Inferior parietal cortex (tissue), 1 donor: ENCODE data around the gene DOHH.
A peak's percentile ranks its signal among the peaks of the same experiment; 100 is the strongest.

Experiments used
- DNase-seq: peaks from one replicate; pipeline ENCODE4 v3.0.0-alpha.2; 2016; ENCODE audit errors: extremely low spot score

Gene DOHH

GRCh38 chr19:3500429-3501101 lies at the start of gene DOHH:
Gene DOHH, minus strand, starts transcription at chr19:3500674. Its CDS starts 3,860 bp downstream, at chr19:3496814.
- DNase-seq, result peak; percentile 99

GRCh38 chr19:3549816-3550215 lies 49.3 kb upstream of the DOHH start:
- no peak for DNase-seq

- peak; percentile 37 for DNase-seq
Observed at GRCh38 chr19:3548606-3549005, 48.1 kb upstream of the DOHH start.

GRCh38 chr19:3547767-3548282 lies 47.4 kb upstream of the DOHH start:
- no peak for DNase-seq

- DNase-seq, result no peak
Observed at GRCh38 chr19:3547301-3547731, 46.8 kb upstream of the DOHH start.

GRCh38 chr19:3546119-3546518 lies 45.6 kb upstream of the DOHH start:
- no peak for DNase-seq

GRCh38 chr19:3545669-3546034 lies 45.2 kb upstream of the DOHH start:
- no peak for DNase-seq

GRCh38 chr19:3544742-3545668 lies 44.5 kb upstream of the DOHH start:
- DNase-seq, result peak; percentile 84

GRCh38 chr19:3544058-3544376 lies 43.5 kb upstream of the DOHH start:
- no peak for DNase-seq

GRCh38 chr19:3543150-3544057 lies 42.9 kb upstream of the DOHH start:
- peak; percentile 23 for DNase-seq

GRCh38 chr19:3539756-3540118 lies 39.3 kb upstream of the DOHH start:
- DNase-seq, result no peak

GRCh38 chr19:3538965-3539755 lies 38.7 kb upstream of the DOHH start, which contains the start of gene TEKTIP1:
Gene TEKTIP1, plus strand, starts transcription at chr19:3539174. Its CDS starts 4 bp downstream, at chr19:3539178.
- no peak for DNase-seq

- DNase-seq, result no peak
Observed at GRCh38 chr19:3538258-3538929, 37.9 kb upstream of the DOHH start.

GRCh38 chr19:3537438-3538240 lies 37.2 kb upstream of the DOHH start:
- no peak for DNase-seq

GRCh38 chr19:3537101-3537437 lies 36.6 kb upstream of the DOHH start:
- no peak for DNase-seq

- peak; percentile 63 for DNase-seq
Observed at GRCh38 chr19:3536429-3537100, 36.1 kb upstream of the DOHH start.

GRCh38 chr19:3535981-3536380 lies 35.5 kb upstream of the DOHH start:
- DNase-seq, result no peak

- no peak for DNase-seq
Observed at GRCh38 chr19:3535563-3535965, 35.1 kb upstream of the DOHH start.

GRCh38 chr19:3535235-3535535 lies 34.7 kb upstream of the DOHH start:
- DNase-seq, result no peak
